A549 (cell line): Measurements from ENCODE around the gene CLEC3A.

Source experiments
- CBX8 ChIP-seq: fragments of 200-600 bp; sonication (generic); IDR thresholded peaks from 2 replicates; pipeline ENCODE4 v1.6.1; 2016
- NR3C1 ChIP-seq: fragments of >200 bp; sonication (Bioruptor Twin); formaldehyde crosslinking; IDR thresholded peaks from 3 replicates; pipeline ENCODE4 v1.6.1; 2017
- POLR2A ChIP-seq: IDR thresholded peaks from 2 replicates; pipeline ENCODE4 v1.6.1; 2012; ENCODE audit warnings: mild to moderate bottlenecking, low read length
- USF2 ChIP-seq: fragments of 450-650 bp; IDR thresholded peaks from 2 replicates; pipeline ENCODE4 v1.6.1; 2014; ENCODE audit warnings: antibody characterized with exemption

- TF ChIP-seq NR3C1 (no peak), POLR2A (no peak), CBX8 (no peak), USF2 (no peak)
Measured at GRCh38 chr16:78004517-78004916, 17.8 kb upstream of the CLEC3A start.
